Measurements from ENCODE around the gene TBC1D16. TPM values are rescaled to one million over a fixed set of nuclear protein-coding genes. Genes with fewer than 3 reads are reported as not detected.

Gene TBC1D16
- total and polyA plus RNA-seq, 11 donors = 5.3 to 22.1 (median 17.4) TPM

- intact Hi-C loops (cut with DNase I) = no loop called here
- peaks cover 0 to 35% (median 9%) of the 10 kb centered on the region in 12 donors for H3K4me1 ChIP-seq
- H3K27me3 ChIP-seq = no peaks in the 10 kb centered on the region
- TF ChIP-seq CTCF (IDR thresholded peaks at IDR 0.05) (peak in 1 of 12 donors; percentile 2), POLR2A (IDR thresholded peaks at IDR 0.05) (no peak)
- WGBS, 4 donors = 73 to 84% (median 77%) methylated on average over 9 of the region's 9 CpGs
- ATAC-seq = peak; percentile 72 to 88 (median 86)
- peak in 4 of 5 donors; percentile 81 to 91 (median 86) for DNase-seq
- no peaks in the 10 kb centered on the region for H3K9me3 ChIP-seq
- no peaks in the 10 kb centered on the region for H3K36me3 ChIP-seq
- peak overlapping the region in 1 of 12 donors; percentile 26 for H3K4me3 ChIP-seq
- peak overlapping the region in 9 of 12 donors; percentile 39 to 71 (median 57) for H3K27ac ChIP-seq
These were observed 6.3 kb downstream of the TBC1D16 start for GRCh38 chr17:80029258-80029974.

- Histone ChIP-seq H3K4me1 (peaks cover 0 to 33% (median 8%) of the 10 kb centered on the region in 12 donors), H3K27me3 (no peaks in the 10 kb centered on the region), H3K36me3 (no peaks in the 10 kb centered on the region), H3K9me3 (no peaks in the 10 kb centered on the region), H3K4me3 (no peak overlapping the region), H3K27ac (peak overlapping the region in 8 of 12 donors; percentile 15 to 71 (median 51))
- intact Hi-C loops (cut with DNase I) = no loop called here
- no peak for ATAC-seq
- TF ChIP-seq CTCF (IDR thresholded peaks at IDR 0.05) (no peak), POLR2A (IDR thresholded peaks at IDR 0.05) (no peak)
- no peak for DNase-seq
- WGBS, 4 donors = 89 to 94% (median 92%) methylated on average over 10 of the region's 10 CpGs
These were observed 7.6 kb downstream of the TBC1D16 start for GRCh38 chr17:80028030-80028429.

- H3K4me1 ChIP-seq = peaks cover 0 to 33% (median 8%) of the 10 kb centered on the region in 12 donors
- no peak overlapping the region for H3K27ac ChIP-seq
- no peak overlapping the region for H3K4me3 ChIP-seq
- no peaks in the 10 kb centered on the region for H3K27me3 ChIP-seq
- intact Hi-C loops (cut with DNase I) = no loop called here
- no peak for DNase-seq
- 95 to 98% (median 97%) methylated on average over 8 of the region's 8 CpGs for WGBS, 4 donors
- H3K9me3 ChIP-seq = no peaks in the 10 kb centered on the region
- no peak for ATAC-seq
- TF ChIP-seq CTCF (IDR thresholded peaks at IDR 0.05) (no peak), POLR2A (IDR thresholded peaks at IDR 0.05) (no peak)
- H3K36me3 ChIP-seq = no peaks in the 10 kb centered on the region
These were observed 8.6 kb downstream of the TBC1D16 start for GRCh38 chr17:80027043-80027435.

GRCh38 chr17:80026359-80027042 lies 9.2 kb downstream of the TBC1D16 start:
- intact Hi-C loops (cut with DNase I) = no loop called here
- Histone ChIP-seq H3K36me3 (no peaks in the 10 kb centered on the region), H3K4me1 (peaks cover 0 to 32% (median 8%) of the 10 kb centered on the region in 12 donors), H3K9me3 (no peaks in the 10 kb centered on the region), H3K27ac (no peak overlapping the region), H3K27me3 (no peaks in the 10 kb centered on the region), H3K4me3 (no peak overlapping the region)
- ATAC-seq (no peak), DNase-seq (no peak)
- WGBS, 4 donors = 78 to 83% (median 79%) methylated on average over 10 of the region's 10 CpGs
- TF ChIP-seq POLR2A (IDR thresholded peaks at IDR 0.05) (no peak), CTCF (IDR thresholded peaks at IDR 0.05) (no peak)
